ENCODE data around the gene TENM3.

GRCh38 chr4:182338746-182339145, 95.5 kb downstream of the TENM3 start:
- TF ChIP-seq, protein P1, sequence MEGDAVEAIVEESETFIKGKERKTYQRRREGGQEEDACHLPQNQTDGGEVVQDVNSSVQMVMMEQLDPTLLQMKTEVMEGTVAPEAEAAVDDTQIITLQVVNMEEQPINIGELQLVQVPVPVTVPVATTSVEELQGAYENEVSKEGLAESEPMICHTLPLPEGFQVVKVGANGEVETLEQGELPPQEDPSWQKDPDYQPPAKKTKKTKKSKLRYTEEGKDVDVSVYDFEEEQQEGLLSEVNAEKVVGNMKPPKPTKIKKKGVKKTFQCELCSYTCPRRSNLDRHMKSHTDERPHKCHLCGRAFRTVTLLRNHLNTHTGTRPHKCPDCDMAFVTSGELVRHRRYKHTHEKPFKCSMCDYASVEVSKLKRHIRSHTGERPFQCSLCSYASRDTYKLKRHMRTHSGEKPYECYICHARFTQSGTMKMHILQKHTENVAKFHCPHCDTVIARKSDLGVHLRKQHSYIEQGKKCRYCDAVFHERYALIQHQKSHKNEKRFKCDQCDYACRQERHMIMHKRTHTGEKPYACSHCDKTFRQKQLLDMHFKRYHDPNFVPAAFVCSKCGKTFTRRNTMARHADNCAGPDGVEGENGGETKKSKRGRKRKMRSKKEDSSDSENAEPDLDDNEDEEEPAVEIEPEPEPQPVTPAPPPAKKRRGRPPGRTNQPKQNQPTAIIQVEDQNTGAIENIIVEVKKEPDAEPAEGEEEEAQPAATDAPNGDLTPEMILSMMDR (conservative IDR thresholded peaks at IDR 0.05; ENCODE audit: low read length), result no peak
- TF ChIP-seq EZH2phosphoT487 (IDR thresholded peaks at IDR 0.05; ENCODE audit: borderline replicate concordance, low read depth, low read length), result no peak

Data from OCI-LY7 (cell line).